CD14-positive monocyte (primary cell): ENCODE measurements around the gene ID4. TPM values are rescaled to one million over a fixed set of nuclear protein-coding genes. Genes with fewer than 3 reads are reported as not detected.

Experiments
- DNase-seq, 3 donors: peaks; one replicate each; pipeline ENCODE4 v3.0.0-alpha.2; 2011 to 2022
- H2AFZ ChIP-seq: 2 replicates; pipeline ENCODE4 v1.6.0; 2012; ENCODE audit warnings: mild to moderate bottlenecking, low read depth, low read length, inconsistent platforms; ENCODE audit not compliant: insufficient read depth, poor library complexity, severe bottlenecking
- H3K27ac ChIP-seq, 2 donors: 1 replicate in 1 of 2; 2 replicates in 1 of 2; pipeline ENCODE4 v1.5.1; 2012 to 2013; ENCODE audit warnings: low read length in 2 of 2, control low read depth in 1 of 2, inconsistent platforms in 1 of 2, low read depth in 1 of 2, mild to moderate bottlenecking in 1 of 2
- H3K27me3 ChIP-seq, 2 donors: one replicate each; pipeline versions ENCODE4 v1.6.0 to v1.6.1; 2011 to 2013; ENCODE audit warnings: low read length in 2 of 2; ENCODE audit not compliant: control insufficient read depth in 2 of 2, insufficient read depth in 2 of 2
- H3K36me3 ChIP-seq, 2 donors: replicated peaks in 1 of 2; 1 replicate in 1 of 2; 2 replicates in 1 of 2; pipeline versions ENCODE4 v1.5.1 to v1.6.1; 2012 to 2013; ENCODE audit warnings: low read length in 2 of 2, control low read depth in 1 of 2, inconsistent platforms in 1 of 2, mild to moderate bottlenecking in 1 of 2; ENCODE audit not compliant: insufficient read depth in 2 of 2, control insufficient read depth in 1 of 2
- H3K4me1 ChIP-seq, 2 donors: 1 replicate in 1 of 2; 2 replicates in 1 of 2; pipeline versions ENCODE4 v1.5.1 to v1.6.1; 2012 to 2013; ENCODE audit warnings: low read length in 2 of 2, control low read depth in 1 of 2, inconsistent platforms in 1 of 2, mild to moderate bottlenecking in 1 of 2, moderate library complexity in 1 of 2; ENCODE audit not compliant: insufficient read depth in 2 of 2, control insufficient read depth in 1 of 2
- H3K4me2 ChIP-seq: replicated peaks from 2 replicates; pipeline ENCODE3; 2012; ENCODE audit warnings: low read length, moderate library complexity, mild to moderate bottlenecking; ENCODE audit not compliant: poor library complexity, severe bottlenecking; ENCODE audit errors: extremely low read depth
- H3K4me3 ChIP-seq, 3 experiments: fragments of 200-600 bp in 1 of 3; sonication (generic) in 1 of 3; replicated peaks in 1 of 3; 1 replicate in 2 of 3; 2 replicates in 1 of 3; pipeline ENCODE4 v1.5.1; 2011 to 2013; ENCODE audit warnings: low read length in 3 of 3, mild to moderate bottlenecking in 3 of 3, control low read depth in 2 of 3, low read depth in 2 of 3, inconsistent platforms in 1 of 3, moderate library complexity in 1 of 3
- H3K79me2 ChIP-seq: 2 replicates; pipeline ENCODE4 v1.6.0; 2012; ENCODE audit warnings: mild to moderate bottlenecking, control low read depth, inconsistent platforms, low read length, moderate library complexity; ENCODE audit not compliant: insufficient read depth
- H3K9ac ChIP-seq: 2 replicates; pipeline ENCODE4 v1.6.0; 2017; ENCODE audit warnings: low read length, mild to moderate bottlenecking; ENCODE audit not compliant: insufficient read depth, poor library complexity, severe bottlenecking
- H3K9me3 ChIP-seq, 2 donors: replicated peaks in 1 of 2; 1 replicate in 1 of 2; 2 replicates in 1 of 2; pipeline versions ENCODE4 v1.5.1 to v1.6.1; 2012 to 2013; ENCODE audit warnings: low read length in 2 of 2, control low read depth in 1 of 2; ENCODE audit not compliant: control insufficient read depth in 1 of 2, insufficient read depth in 1 of 2
- H4K20me1 ChIP-seq: 2 replicates; pipeline ENCODE4 v1.6.0; 2012; ENCODE audit warnings: mild to moderate bottlenecking, low read length, control low read depth, moderate library complexity; ENCODE audit not compliant: insufficient read depth
- H3K27ac Mint-ChIP-seq, 7 donors: one replicate each; pipeline ENCODE4 v1.8.0; 2020; ENCODE audit warnings: mild to moderate bottlenecking in 7 of 7, mixed read lengths in 7 of 7, moderate library complexity in 6 of 7, inconsistent platforms in 2 of 7
- H3K27me3 Mint-ChIP-seq, 3 donors: one replicate each; pipeline ENCODE4 v1.8.0; 2021 to 2022; ENCODE audit warnings: low read depth in 3 of 3, mild to moderate bottlenecking in 3 of 3, mixed read lengths in 3 of 3, moderate library complexity in 3 of 3, inconsistent platforms in 1 of 3
- H3K36me3 Mint-ChIP-seq, 2 donors: one replicate each; pipeline ENCODE4 v1.8.0; 2020; ENCODE audit warnings: mixed read lengths in 2 of 2, inconsistent platforms in 1 of 2, mild to moderate bottlenecking in 1 of 2
- H3K4me1 Mint-ChIP-seq: one replicate; pipeline ENCODE4 v1.8.0; 2020; ENCODE audit warnings: mild to moderate bottlenecking, mixed read lengths
- H3K4me3 Mint-ChIP-seq, 2 donors: one replicate each; pipeline ENCODE4 v1.8.0; 2020; ENCODE audit warnings: mild to moderate bottlenecking in 2 of 2, mixed read lengths in 2 of 2, moderate library complexity in 1 of 2
- H3K9me3 Mint-ChIP-seq, 7 donors: one replicate each; pipeline ENCODE4 v1.8.0; 2020 to 2022; ENCODE audit warnings: mixed read lengths in 7 of 7, mild to moderate bottlenecking in 6 of 7, moderate library complexity in 6 of 7, inconsistent platforms in 2 of 7
- CTCF ChIP-seq: fragments of 200-600 bp; IDR thresholded peaks from one replicate; pipeline ENCODE4 v1.8.0; 2022; ENCODE audit warnings: antibody characterized with exemption, mild to moderate bottlenecking
- WGBS: methylation state at CpG from one replicate; pipeline ENCODE4 v1.1.5; 2013; ENCODE audit warnings: missing lambda C conversion rate; ENCODE audit not compliant: insufficient coverage; 5-methylcytosine and 5-hydroxymethylcytosine counted together
- intact Hi-C, 2 donors: fragments of 100-400 bp; cut with micrococcal nuclease; formaldehyde crosslinking; loops; one replicate each; pipeline versions ENCODE4 v1.15.0 to v1.15.1; 2023
- polyA plus RNA-seq, 3 donors: library from polyadenylated mRNA; depleted of rRNA in 1 of 3; unstranded in 2 of 3; stranded (reverse) in 1 of 3; fragments of 300-500 nt in 2 of 3; fragments of >200 nt in 1 of 3; fragmentation: Illumina TruSeq in 2 of 3; gene quantifications; 1 replicate in 2 of 3; 2 replicates in 1 of 3; pipeline ENCODE4 v1.2.3, GENCODE V29; 2012 to 2021

Gene ID4
- polyA plus RNA-seq, 3 donors: not detected

DNA sequence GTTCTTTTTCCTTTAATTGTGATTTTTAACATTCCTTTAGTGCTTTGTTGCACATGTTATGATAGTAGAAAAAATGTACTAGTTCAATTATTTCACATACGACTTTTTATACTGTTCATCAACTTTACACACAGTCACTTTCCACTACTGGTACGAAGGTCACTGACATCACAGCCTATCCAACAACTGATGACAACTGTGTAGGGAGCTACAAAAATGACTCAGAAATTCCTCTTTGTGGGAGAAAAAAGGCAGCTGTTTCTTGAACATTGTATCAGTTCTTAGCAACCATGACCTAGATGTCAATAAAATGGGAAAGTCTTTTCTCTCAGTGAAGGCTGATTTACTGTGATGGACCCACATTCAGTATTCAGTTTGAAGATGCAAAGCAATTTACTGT is 7.0 kb upstream of the ID4 start:
- Histone ChIP-seq H3K4me3 (no peak overlapping the region), H3K4me1 (no peaks in the 10 kb centered on the region), H3K27ac (no peak overlapping the region), H3K9ac (no peak overlapping the region), H4K20me1 (no peaks in the 10 kb centered on the region), H3K79me2 (no peaks in the 10 kb centered on the region), H2AFZ (no peak overlapping the region), H3K27me3 (peaks cover 19% of the 10 kb centered on the region in 2 donors), H3K4me2 (no peak overlapping the region), H3K9me3 (peaks cover 0 to 10% of the 10 kb centered on the region in 2 donors), H3K36me3 (no peaks in the 10 kb centered on the region)
- no peak for DNase-seq
- H3K9me3 Mint-ChIP-seq: peaks cover 3 to 13% (median 4%) of the 10 kb centered on the region in 7 donors
- H3K4me1 Mint-ChIP-seq: no peaks in the 10 kb centered on the region
- H3K27ac Mint-ChIP-seq: no peak overlapping the region
- peaks cover 12 to 16% (median 15%) of the 10 kb centered on the region in 3 donors for H3K27me3 Mint-ChIP-seq
- intact Hi-C loops: no loop called here
- no CpG with 5 or more reads among the region's 2 CpGs for WGBS
- no peak for TF ChIP-seq CTCF
- H3K4me3 Mint-ChIP-seq: no peak overlapping the region
- H3K36me3 Mint-ChIP-seq: no peaks in the 10 kb centered on the region

GRCh38 chr6:19831358-19831757 is 5.8 kb upstream of the ID4 start:
- no peaks in the 10 kb centered on the region for H3K4me1 ChIP-seq
- no peak overlapping the region for H3K27ac ChIP-seq
- H3K9me3 Mint-ChIP-seq: peaks cover 3 to 13% (median 5%) of the 10 kb centered on the region in 7 donors
- no peaks in the 10 kb centered on the region for H3K79me2 ChIP-seq
- WGBS: no CpG with 5 or more reads among the region's 1 CpG
- H3K27me3 ChIP-seq: peaks cover 30 to 31% of the 10 kb centered on the region in 2 donors
- intact Hi-C loops: no loop called here
- H4K20me1 ChIP-seq: no peaks in the 10 kb centered on the region
- H3K9me3 ChIP-seq: peaks cover 0 to 20% of the 10 kb centered on the region in 2 donors
- no peak overlapping the region for H3K9ac ChIP-seq
- no peak overlapping the region for H3K4me3 ChIP-seq
- no peak overlapping the region for H3K4me2 ChIP-seq
- no peaks in the 10 kb centered on the region for H3K36me3 ChIP-seq
- H3K27me3 Mint-ChIP-seq: peaks cover 21 to 27% (median 22%) of the 10 kb centered on the region in 3 donors
- H3K36me3 Mint-ChIP-seq: no peaks in the 10 kb centered on the region
- no peak overlapping the region for H3K27ac Mint-ChIP-seq
- H3K4me3 Mint-ChIP-seq: no peak overlapping the region
- no peak for DNase-seq
- TF ChIP-seq CTCF: no peak
- H2AFZ ChIP-seq: no peak overlapping the region
- H3K4me1 Mint-ChIP-seq: no peaks in the 10 kb centered on the region
